HEK293 (cell line): Measurements from ENCODE around the gene TXNDC8.

Source experiments
- CTCF ChIA-PET: fragments of 350-600 bp; formaldehyde crosslinking; extraction: SDS; loops from one replicate; lab custom pipeline; 2021; ENCODE audit warnings: antibody characterized with exemption; lab: Yijun Ruan, JAX
- POLR2A ChIA-PET: fragments of 300-600 bp; formaldehyde crosslinking; extraction: SDS; loops from one replicate; lab custom pipeline; 2020; ENCODE audit warnings: antibody characterized with exemption, inconsistent platforms; lab: Yijun Ruan, JAX
- H3K27ac ChIP-seq: fragments of 200-500 bp; sonication (Bioruptor generic); 2 replicates; pipeline ENCODE4 v1.5.1; 2014; ENCODE audit warnings: low read depth, low read length, control low read depth, inconsistent platforms; ENCODE audit errors: extremely low read depth
- H3K36me3 ChIP-seq, 2 experiments: fragments of 200-500 bp in 1 of 2; sonication (Bioruptor generic) in 1 of 2; 1 replicate in 1 of 2; 2 replicates in 1 of 2; pipeline ENCODE4 v1.5.1; 2014 to 2017; ENCODE audit warnings: inconsistent platforms in 2 of 2, low read length in 2 of 2; ENCODE audit not compliant: control insufficient read depth in 2 of 2, insufficient read depth in 1 of 2
- H3K4me1 ChIP-seq: fragments of 200-500 bp; sonication (Bioruptor generic); 2 replicates; pipeline ENCODE4 v1.5.1; 2014; ENCODE audit warnings: mild to moderate bottlenecking, low read length, inconsistent platforms; ENCODE audit not compliant: control insufficient read depth, insufficient read depth
- H3K4me3 ChIP-seq: 2 replicates; pipeline ENCODE4 v1.5.1; 2011; ENCODE audit warnings: low read depth, mild to moderate bottlenecking, control low read depth, low read length, moderate library complexity
- H3K9me3 ChIP-seq: fragments of 200-500 bp; sonication (Bioruptor generic); 2 replicates; pipeline ENCODE4 v1.5.1; 2014; ENCODE audit warnings: low read depth, low read length, inconsistent platforms; ENCODE audit not compliant: control insufficient read depth, insufficient read depth
- AEBP2 ChIP-seq: fragments of 450-650 bp; formaldehyde crosslinking; IDR thresholded peaks from 2 replicates; pipeline ENCODE4 v1.5.1; 2016; ENCODE audit warnings: missing biosample characterization, missing genetic modification characterization, borderline replicate concordance
- HOXD13 ChIP-seq: sonication (generic); formaldehyde crosslinking; IDR thresholded peaks from 2 replicates; pipeline ENCODE4 v1.8.0; 2022; ENCODE audit warnings: missing genetic modification reagents, borderline replicate concordance
- REPIN1 ChIP-seq: fragments of 450-650 bp; formaldehyde crosslinking; IDR thresholded peaks from 2 replicates; pipeline ENCODE4 v1.5.1; 2017; ENCODE audit warnings: missing biosample characterization, missing genetic modification characterization, low read depth
- ZBTB49 ChIP-seq: fragments of 450-650 bp; formaldehyde crosslinking; IDR thresholded peaks from 2 replicates; pipeline ENCODE4 v1.5.1; 2016; ENCODE audit warnings: missing biosample characterization, missing genetic modification characterization, low read depth
- ZNF10 ChIP-seq: fragments of 450-650 bp; formaldehyde crosslinking; IDR thresholded peaks from 2 replicates; pipeline ENCODE4 v1.5.1; 2017; ENCODE audit warnings: missing biosample characterization, missing genetic modification characterization
- ZNF174 ChIP-seq: fragments of 450-650 bp; formaldehyde crosslinking; IDR thresholded peaks from 2 replicates; pipeline ENCODE4 v1.5.0; 2017; ENCODE audit warnings: missing biosample characterization, mild to moderate bottlenecking, missing genetic modification characterization
- ZNF324 ChIP-seq: fragments of 450-650 bp; formaldehyde crosslinking; IDR thresholded peaks from 2 replicates; pipeline ENCODE4 v1.5.1; 2016; ENCODE audit warnings: missing biosample characterization, missing genetic modification characterization
- ZNF350 ChIP-seq: fragments of 450-650 bp; formaldehyde crosslinking; IDR thresholded peaks from 2 replicates; pipeline ENCODE4 v1.5.0; 2017; ENCODE audit warnings: missing biosample characterization, mild to moderate bottlenecking, missing genetic modification characterization
- ZNF416 ChIP-seq: fragments of 450-650 bp; formaldehyde crosslinking; IDR thresholded peaks from 2 replicates; pipeline ENCODE4 v1.5.1; 2016; ENCODE audit warnings: missing biosample characterization, missing genetic modification characterization
- ZNF580 ChIP-seq: fragments of 450-650 bp; formaldehyde crosslinking; IDR thresholded peaks from 2 replicates; pipeline ENCODE4 v1.5.1; 2016; ENCODE audit warnings: missing biosample characterization, missing genetic modification characterization
- ZNF707 ChIP-seq: fragments of 450-650 bp; formaldehyde crosslinking; IDR thresholded peaks from 2 replicates; pipeline ENCODE4 v1.5.1; 2016; ENCODE audit warnings: missing biosample characterization, missing genetic modification characterization
- ZNF791 ChIP-seq: fragments of 450-650 bp; formaldehyde crosslinking; IDR thresholded peaks from 2 replicates; pipeline ENCODE4 v1.5.1; 2016; ENCODE audit warnings: missing biosample characterization, missing genetic modification characterization
- ZNF792 ChIP-seq: fragments of 450-650 bp; formaldehyde crosslinking; IDR thresholded peaks from 2 replicates; pipeline ENCODE4 v1.5.1; 2016; ENCODE audit warnings: missing biosample characterization, missing genetic modification characterization
- ZNF843 ChIP-seq: fragments of 450-650 bp; formaldehyde crosslinking; IDR thresholded peaks from 2 replicates; pipeline ENCODE4 v1.5.1; 2016; ENCODE audit warnings: missing biosample characterization, missing genetic modification characterization
- ZSCAN18 ChIP-seq: fragments of 450-650 bp; formaldehyde crosslinking; IDR thresholded peaks from 2 replicates; pipeline ENCODE4 v1.5.1; 2016; ENCODE audit warnings: missing biosample characterization, missing genetic modification characterization
- ZSCAN23 ChIP-seq: fragments of 450-650 bp; formaldehyde crosslinking; IDR thresholded peaks from 2 replicates; pipeline ENCODE4 v1.5.1; 2016; ENCODE audit warnings: missing biosample characterization, missing genetic modification characterization
- TF ChIP-seq, protein P1 (sequence below): fragments of 450-650 bp; formaldehyde crosslinking; IDR thresholded peaks from 2 replicates; pipeline ENCODE4 v1.5.1; 2017; ENCODE audit warnings: missing biosample characterization, missing genetic modification characterization

TXNDC8 gene

DNA sequence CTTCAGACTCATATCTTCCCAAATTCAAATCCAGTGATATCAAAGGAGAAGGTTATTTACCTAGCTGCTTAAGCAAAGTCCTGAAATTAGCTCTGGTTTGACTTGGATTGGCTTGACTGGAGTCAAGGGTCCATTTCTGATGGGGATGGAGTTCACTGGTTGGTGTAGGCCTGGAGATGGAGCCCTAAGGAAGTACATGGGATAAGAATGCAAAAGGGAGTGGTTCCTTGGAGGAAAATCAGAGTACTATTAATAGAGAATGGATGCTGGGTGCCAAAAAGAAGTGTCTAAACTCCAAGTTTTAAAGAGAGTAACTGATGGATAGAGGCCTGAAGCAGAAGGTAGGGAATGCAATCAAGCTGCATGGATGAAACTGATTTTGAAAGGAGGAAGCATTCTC is 13.8 kb downstream of the TXNDC8 start (continued):
- no peak for TF ChIP-seq ZBTB49 (tag by site-specific recombination)

- POLR2A ChIA-PET: no interaction called here
Measured at GRCh38 chr9:110320651-110321445, 16.8 kb downstream of the TXNDC8 start.

GRCh38 chr9:110319781-110320492 is 17.7 kb downstream of the TXNDC8 start:
- POLR2A ChIA-PET: no interaction called here
- no peaks in the 10 kb centered on the region for H3K4me1 ChIP-seq
- TF ChIP-seq, protein P1, sequence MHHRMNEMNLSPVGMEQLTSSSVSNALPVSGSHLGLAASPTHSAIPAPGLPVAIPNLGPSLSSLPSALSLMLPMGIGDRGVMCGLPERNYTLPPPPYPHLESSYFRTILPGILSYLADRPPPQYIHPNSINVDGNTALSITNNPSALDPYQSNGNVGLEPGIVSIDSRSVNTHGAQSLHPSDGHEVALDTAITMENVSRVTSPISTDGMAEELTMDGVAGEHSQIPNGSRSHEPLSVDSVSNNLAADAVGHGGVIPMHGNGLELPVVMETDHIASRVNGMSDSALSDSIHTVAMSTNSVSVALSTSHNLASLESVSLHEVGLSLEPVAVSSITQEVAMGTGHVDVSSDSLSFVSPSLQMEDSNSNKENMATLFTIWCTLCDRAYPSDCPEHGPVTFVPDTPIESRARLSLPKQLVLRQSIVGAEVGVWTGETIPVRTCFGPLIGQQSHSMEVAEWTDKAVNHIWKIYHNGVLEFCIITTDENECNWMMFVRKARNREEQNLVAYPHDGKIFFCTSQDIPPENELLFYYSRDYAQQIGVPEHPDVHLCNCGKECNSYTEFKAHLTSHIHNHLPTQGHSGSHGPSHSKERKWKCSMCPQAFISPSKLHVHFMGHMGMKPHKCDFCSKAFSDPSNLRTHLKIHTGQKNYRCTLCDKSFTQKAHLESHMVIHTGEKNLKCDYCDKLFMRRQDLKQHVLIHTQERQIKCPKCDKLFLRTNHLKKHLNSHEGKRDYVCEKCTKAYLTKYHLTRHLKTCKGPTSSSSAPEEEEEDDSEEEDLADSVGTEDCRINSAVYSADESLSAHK (tag by site-specific recombination): no peak
- TF ChIP-seq ZNF324 (tag by site-specific recombination): no peak
- no peak for TF ChIP-seq ZNF10
- no peak for TF ChIP-seq AEBP2 (tag by site-specific recombination)
- no peak for TF ChIP-seq ZNF843 (tag by site-specific recombination)
- TF ChIP-seq ZSCAN23 (tag by site-specific recombination): no peak
- TF ChIP-seq ZNF580 (tag by site-specific recombination): no peak
- TF ChIP-seq ZSCAN18: no peak
- no peak for TF ChIP-seq ZNF791 (tag by site-specific recombination)
- no peak for TF ChIP-seq HOXD13 (CRISPR knock-in tag)
- no peak for TF ChIP-seq ZNF350 (tag by site-specific recombination)
- TF ChIP-seq ZNF174 (tag by site-specific recombination): no peak
- no peak for TF ChIP-seq ZNF416 (tag by site-specific recombination)
- no peak for TF ChIP-seq ZNF792
- no peak for TF ChIP-seq REPIN1 (tag by site-specific recombination)
- no peak overlapping the region for H3K4me3 ChIP-seq
- no peaks in the 10 kb centered on the region for H3K9me3 ChIP-seq
- CTCF ChIA-PET: interaction anchor here (0.6 kb wide), 1 partner anchor 417 kb away, joined by 6 read pairs; no protein-coding TSS in a partner anchor
- H3K27ac ChIP-seq: no peak overlapping the region
- no peaks in the 10 kb centered on the region for H3K36me3 ChIP-seq

More at GRCh38 chr9:110320651-110321445, 16.8 kb downstream of the TXNDC8 start:
- no peaks in the 10 kb centered on the region for H3K9me3 ChIP-seq
- H3K4me3 ChIP-seq: no peak overlapping the region
- no peak overlapping the region for H3K27ac ChIP-seq
- TF ChIP-seq ZNF707 (tag by site-specific recombination): no peak
- TF ChIP-seq, all 188 proteins: peak for 0
- Histone ChIP-seq H3K36me3 (no peaks in the 10 kb centered on the region), H3K4me1 (no peaks in the 10 kb centered on the region)
- CTCF ChIA-PET: no interaction called here
